DND-41 (cell line): ENCODE data around the gene GALNTL6.

Experiments
- ATAC-seq: fragments of 200-7000 bp; cut with Tn5 transposase; 3 replicates; pipeline ENCODE4 v1.9.1; 2021; ENCODE audit warnings: low read depth; ENCODE audit not compliant: insufficient read depth
- DNase-seq: peaks from one replicate; pipeline ENCODE4 v3.0.0-alpha.2; 2020
- H2AFZ ChIP-seq: 2 replicates; pipeline ENCODE4 v1.6.0; 2012; ENCODE audit warnings: low read depth, low read length
- H3K27ac ChIP-seq: 2 replicates; pipeline ENCODE4 v1.5.1; 2012; ENCODE audit warnings: low read length, inconsistent platforms
- H3K27me3 ChIP-seq: fragments of 200-600 bp; sonication (generic); 2 replicates; pipeline ENCODE4 v1.6.0; 2012; ENCODE audit warnings: low read length, mild to moderate bottlenecking, inconsistent platforms; ENCODE audit not compliant: insufficient read depth, poor library complexity
- H3K36me3 ChIP-seq: 2 replicates; pipeline ENCODE4 v1.5.1; 2012; ENCODE audit warnings: low read length, inconsistent platforms; ENCODE audit not compliant: insufficient read depth
- H3K4me1 ChIP-seq: 2 replicates; pipeline ENCODE4 v1.5.1; 2012; ENCODE audit warnings: mild to moderate bottlenecking, low read length; ENCODE audit not compliant: insufficient read depth
- H3K4me2 ChIP-seq: 2 replicates; pipeline ENCODE4 v1.6.0; 2012; ENCODE audit warnings: mild to moderate bottlenecking, moderate library complexity, low read length, inconsistent platforms; ENCODE audit not compliant: insufficient read depth
- H3K4me3 ChIP-seq, 2 experiments: fragments of 200-600 bp in 1 of 2; shearing (Covaris generic) in 1 of 2; 2 replicates each; pipeline ENCODE4 v1.5.1; 2012 to 2016; ENCODE audit warnings: inconsistent platforms in 2 of 2, low read length in 2 of 2, mild to moderate bottlenecking in 2 of 2, low read depth in 1 of 2, moderate library complexity in 1 of 2
- H3K79me2 ChIP-seq: 2 replicates; pipeline ENCODE4 v1.6.0; 2012; ENCODE audit warnings: low read length, inconsistent platforms; ENCODE audit not compliant: insufficient read depth
- H3K9ac ChIP-seq: 2 replicates; pipeline ENCODE4 v1.6.0; 2012; ENCODE audit warnings: low read depth, mild to moderate bottlenecking, inconsistent platforms, low read length, moderate library complexity
- H3K9me3 ChIP-seq: 2 replicates; pipeline ENCODE4 v1.5.1; 2012; ENCODE audit warnings: low read length, moderate library complexity, mild to moderate bottlenecking, inconsistent platforms; ENCODE audit not compliant: insufficient read depth, severe bottlenecking
- H4K20me1 ChIP-seq: 2 replicates; pipeline ENCODE4 v1.6.0; 2012; ENCODE audit warnings: low read length; ENCODE audit not compliant: insufficient read depth
- EZH2 ChIP-seq: IDR thresholded peaks from 3 replicates; pipeline ENCODE4 v1.6.1; 2012; ENCODE audit warnings: borderline replicate concordance, low read depth, mild to moderate bottlenecking, moderate library complexity, low read length, inconsistent platforms; ENCODE audit not compliant: severe bottlenecking
- TF ChIP-seq, protein P1 (sequence below): IDR thresholded peaks from 2 replicates; pipeline ENCODE4 v1.5.1; 2012; ENCODE audit warnings: borderline replicate concordance, low read length, moderate library complexity, mild to moderate bottlenecking; ENCODE audit not compliant: poor library complexity, severe bottlenecking; ENCODE audit errors: extremely low read depth

Gene GALNTL6

DNA sequence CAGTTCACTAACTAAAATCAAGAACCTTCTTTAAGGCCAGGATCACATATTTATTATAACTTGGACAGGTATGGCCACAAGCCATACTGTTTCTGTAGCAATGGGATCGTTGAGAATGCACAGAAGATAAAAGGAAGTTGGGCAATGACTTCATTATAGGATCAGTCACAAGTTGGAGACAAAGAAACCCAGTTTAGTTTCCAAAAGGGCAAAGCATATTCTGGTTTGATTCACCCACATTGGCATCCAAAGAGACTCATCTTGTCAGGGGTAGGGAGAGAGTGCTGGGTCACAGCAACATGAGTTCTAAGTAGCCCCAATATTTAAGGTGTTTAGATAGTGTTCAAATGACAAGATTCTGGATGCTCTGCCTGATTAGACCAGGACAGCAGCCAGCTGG is 1038.3 kb downstream of the GALNTL6 start:
- ATAC-seq, result no peak
- DNase-seq, result no peak
- H3K9me3 ChIP-seq, result no peaks in the 10 kb centered on the region

DNA sequence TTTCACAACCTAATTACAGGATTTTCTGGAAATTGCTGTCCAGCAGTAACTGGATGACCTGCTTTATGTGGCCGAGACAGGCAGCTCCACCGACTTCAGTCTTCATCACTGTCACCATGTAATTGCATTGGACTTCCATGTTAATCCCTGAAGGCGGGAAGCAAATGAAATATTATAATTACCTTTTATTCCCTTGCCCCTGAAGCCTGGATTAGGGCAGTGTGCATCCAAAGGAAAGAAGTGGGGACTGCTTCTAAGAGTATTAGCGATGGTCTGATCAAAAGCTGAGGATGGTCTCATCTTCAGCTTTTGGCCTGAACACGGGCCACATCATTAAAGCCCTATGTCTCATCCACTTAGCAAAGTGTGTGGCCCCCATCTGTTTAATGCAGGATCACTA is 1043.8 kb downstream of the GALNTL6 start:
- DNase-seq (no peak), ATAC-seq (no peak)
- no peak overlapping the region for H3K4me2 ChIP-seq
- TF ChIP-seq EZH2, result no peak
- TF ChIP-seq, protein P1, sequence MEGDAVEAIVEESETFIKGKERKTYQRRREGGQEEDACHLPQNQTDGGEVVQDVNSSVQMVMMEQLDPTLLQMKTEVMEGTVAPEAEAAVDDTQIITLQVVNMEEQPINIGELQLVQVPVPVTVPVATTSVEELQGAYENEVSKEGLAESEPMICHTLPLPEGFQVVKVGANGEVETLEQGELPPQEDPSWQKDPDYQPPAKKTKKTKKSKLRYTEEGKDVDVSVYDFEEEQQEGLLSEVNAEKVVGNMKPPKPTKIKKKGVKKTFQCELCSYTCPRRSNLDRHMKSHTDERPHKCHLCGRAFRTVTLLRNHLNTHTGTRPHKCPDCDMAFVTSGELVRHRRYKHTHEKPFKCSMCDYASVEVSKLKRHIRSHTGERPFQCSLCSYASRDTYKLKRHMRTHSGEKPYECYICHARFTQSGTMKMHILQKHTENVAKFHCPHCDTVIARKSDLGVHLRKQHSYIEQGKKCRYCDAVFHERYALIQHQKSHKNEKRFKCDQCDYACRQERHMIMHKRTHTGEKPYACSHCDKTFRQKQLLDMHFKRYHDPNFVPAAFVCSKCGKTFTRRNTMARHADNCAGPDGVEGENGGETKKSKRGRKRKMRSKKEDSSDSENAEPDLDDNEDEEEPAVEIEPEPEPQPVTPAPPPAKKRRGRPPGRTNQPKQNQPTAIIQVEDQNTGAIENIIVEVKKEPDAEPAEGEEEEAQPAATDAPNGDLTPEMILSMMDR, result no peak
- H2AFZ ChIP-seq, result no peak overlapping the region
- no peak overlapping the region for H3K27ac ChIP-seq
- no peaks in the 10 kb centered on the region for H3K36me3 ChIP-seq
- no peaks in the 10 kb centered on the region for H3K9me3 ChIP-seq
- no peaks in the 10 kb centered on the region for H3K4me1 ChIP-seq
- H3K4me3 ChIP-seq, result no peak overlapping the region
- H3K27me3 ChIP-seq, result peaks cover 3% of the 10 kb centered on the region
- no peak overlapping the region for H3K9ac ChIP-seq
- H3K79me2 ChIP-seq, result no peaks in the 10 kb centered on the region
- no peaks in the 10 kb centered on the region for H4K20me1 ChIP-seq

More for the DNA sequence above, 1038.3 kb downstream of the GALNTL6 start:
- Histone ChIP-seq H3K79me2 (no peaks in the 10 kb centered on the region), H3K4me3 (no peak overlapping the region), H4K20me1 (no peaks in the 10 kb centered on the region), H3K4me2 (no peak overlapping the region), H3K4me1 (no peaks in the 10 kb centered on the region), H3K36me3 (no peaks in the 10 kb centered on the region), H2AFZ (no peak overlapping the region), H3K27ac (no peak overlapping the region), H3K27me3 (peaks cover 3% of the 10 kb centered on the region), H3K9ac (no peak overlapping the region)
- TF ChIP-seq EZH2, result no peak
- TF ChIP-seq, protein P1, result no peak

DNA sequence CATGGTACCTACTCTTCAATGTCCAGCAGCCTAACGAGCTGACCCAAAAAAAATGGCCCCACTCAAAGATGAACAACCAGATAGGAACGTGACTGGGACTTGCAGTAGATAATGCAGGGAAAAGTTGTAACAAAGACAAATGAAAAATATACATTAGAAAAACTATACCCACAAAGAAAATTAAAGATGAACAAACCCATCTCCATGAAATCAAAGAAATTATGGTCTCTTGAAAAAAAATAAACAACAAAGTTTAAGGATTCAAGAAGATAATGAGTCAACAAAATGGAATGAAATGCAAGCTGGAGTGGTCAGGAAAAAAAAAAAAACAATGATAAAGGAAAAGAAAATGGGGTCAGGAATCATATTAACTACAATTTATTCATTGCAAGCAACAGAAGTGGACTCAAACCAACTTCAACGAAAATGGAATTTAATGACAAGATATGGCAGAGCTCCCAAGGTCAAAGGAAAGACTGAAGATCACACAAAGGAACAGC is 1045.6 kb downstream of the GALNTL6 start:
- ATAC-seq (no peak), DNase-seq (no peak)
- H3K27ac ChIP-seq, result no peak overlapping the region
- no peaks in the 10 kb centered on the region for H3K27me3 ChIP-seq
- H4K20me1 ChIP-seq, result no peaks in the 10 kb centered on the region
- no peaks in the 10 kb centered on the region for H3K4me1 ChIP-seq
- H2AFZ ChIP-seq, result no peak overlapping the region
- no peaks in the 10 kb centered on the region for H3K36me3 ChIP-seq
- TF ChIP-seq, protein P1, result no peak
- no peak for TF ChIP-seq EZH2
- no peaks in the 10 kb centered on the region for H3K9me3 ChIP-seq
- no peak overlapping the region for H3K9ac ChIP-seq
- no peak overlapping the region for H3K4me2 ChIP-seq
- H3K4me3 ChIP-seq, result no peak overlapping the region
- H3K79me2 ChIP-seq, result no peaks in the 10 kb centered on the region

DNA sequence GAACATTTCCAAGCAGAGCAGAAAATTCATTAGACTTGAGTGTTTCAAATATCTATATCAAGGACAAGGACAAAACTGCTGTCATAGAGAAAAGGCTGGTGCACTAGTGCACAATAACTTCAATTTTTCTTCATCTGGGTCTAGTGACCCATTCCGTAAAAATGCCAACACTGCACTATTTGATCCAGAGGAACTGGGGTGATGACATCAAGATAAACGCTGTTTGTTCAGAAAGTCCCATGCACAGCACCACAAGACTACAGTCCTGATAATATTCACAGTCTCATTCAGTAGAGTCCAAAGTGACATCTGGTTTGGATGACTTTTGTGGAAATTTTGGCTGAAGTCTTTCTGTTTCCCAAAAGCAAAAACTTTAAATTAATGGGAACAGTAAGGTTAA is 1051.9 kb downstream of the GALNTL6 start:
- Histone ChIP-seq H3K79me2 (no peaks in the 10 kb centered on the region), H3K27me3 (peaks cover 4% of the 10 kb centered on the region), H3K4me3 (no peak overlapping the region), H3K4me2 (no peak overlapping the region), H3K9me3 (no peaks in the 10 kb centered on the region), H3K27ac (no peak overlapping the region), H4K20me1 (no peaks in the 10 kb centered on the region), H3K4me1 (no peaks in the 10 kb centered on the region), H3K9ac (no peak overlapping the region), H3K36me3 (no peaks in the 10 kb centered on the region), H2AFZ (no peak overlapping the region)
- TF ChIP-seq, protein P1, result no peak
- no peak for TF ChIP-seq EZH2
- DNase-seq (no peak), ATAC-seq (no peak)
